Metanephros (tissue), 2 donors: ENCODE data around the gene MICAL3. TPM values are rescaled to one million over a fixed set of nuclear protein-coding genes. Genes with fewer than 3 reads are reported as not detected.

Experiments used
- small RNA-seq: library from RNA; depleted of rRNA; stranded (forward); fragments of <200 nt; gene quantifications from one replicate; pipeline ENCODE3, GENCODE V24; 2014; ENCODE audit warnings: low replicate concordance
- total RNA-seq: library from RNA; depleted of rRNA; stranded (reverse); fragments of >200 nt; gene quantifications from one replicate; pipeline ENCODE4 v1.2.3, GENCODE V29; 2014

Gene MICAL3, protein sequence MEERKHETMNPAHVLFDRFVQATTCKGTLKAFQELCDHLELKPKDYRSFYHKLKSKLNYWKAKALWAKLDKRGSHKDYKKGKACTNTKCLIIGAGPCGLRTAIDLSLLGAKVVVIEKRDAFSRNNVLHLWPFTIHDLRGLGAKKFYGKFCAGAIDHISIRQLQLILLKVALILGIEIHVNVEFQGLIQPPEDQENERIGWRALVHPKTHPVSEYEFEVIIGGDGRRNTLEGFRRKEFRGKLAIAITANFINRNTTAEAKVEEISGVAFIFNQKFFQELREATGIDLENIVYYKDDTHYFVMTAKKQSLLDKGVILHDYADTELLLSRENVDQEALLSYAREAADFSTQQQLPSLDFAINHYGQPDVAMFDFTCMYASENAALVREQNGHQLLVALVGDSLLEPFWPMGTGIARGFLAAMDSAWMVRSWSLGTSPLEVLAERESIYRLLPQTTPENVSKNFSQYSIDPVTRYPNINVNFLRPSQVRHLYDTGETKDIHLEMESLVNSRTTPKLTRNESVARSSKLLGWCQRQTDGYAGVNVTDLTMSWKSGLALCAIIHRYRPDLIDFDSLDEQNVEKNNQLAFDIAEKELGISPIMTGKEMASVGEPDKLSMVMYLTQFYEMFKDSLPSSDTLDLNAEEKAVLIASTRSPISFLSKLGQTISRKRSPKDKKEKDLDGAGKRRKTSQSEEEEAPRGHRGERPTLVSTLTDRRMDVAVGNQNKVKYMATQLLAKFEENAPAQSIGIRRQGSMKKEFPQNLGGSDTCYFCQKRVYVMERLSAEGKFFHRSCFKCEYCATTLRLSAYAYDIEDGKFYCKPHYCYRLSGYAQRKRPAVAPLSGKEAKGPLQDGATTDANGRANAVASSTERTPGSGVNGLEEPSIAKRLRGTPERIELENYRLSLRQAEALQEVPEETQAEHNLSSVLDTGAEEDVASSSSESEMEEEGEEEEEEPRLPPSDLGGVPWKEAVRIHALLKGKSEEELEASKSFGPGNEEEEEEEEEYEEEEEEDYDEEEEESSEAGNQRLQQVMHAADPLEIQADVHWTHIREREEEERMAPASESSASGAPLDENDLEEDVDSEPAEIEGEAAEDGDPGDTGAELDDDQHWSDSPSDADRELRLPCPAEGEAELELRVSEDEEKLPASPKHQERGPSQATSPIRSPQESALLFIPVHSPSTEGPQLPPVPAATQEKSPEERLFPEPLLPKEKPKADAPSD (N-terminal part only)
- 44.0 TPM for total RNA-seq

DNA sequence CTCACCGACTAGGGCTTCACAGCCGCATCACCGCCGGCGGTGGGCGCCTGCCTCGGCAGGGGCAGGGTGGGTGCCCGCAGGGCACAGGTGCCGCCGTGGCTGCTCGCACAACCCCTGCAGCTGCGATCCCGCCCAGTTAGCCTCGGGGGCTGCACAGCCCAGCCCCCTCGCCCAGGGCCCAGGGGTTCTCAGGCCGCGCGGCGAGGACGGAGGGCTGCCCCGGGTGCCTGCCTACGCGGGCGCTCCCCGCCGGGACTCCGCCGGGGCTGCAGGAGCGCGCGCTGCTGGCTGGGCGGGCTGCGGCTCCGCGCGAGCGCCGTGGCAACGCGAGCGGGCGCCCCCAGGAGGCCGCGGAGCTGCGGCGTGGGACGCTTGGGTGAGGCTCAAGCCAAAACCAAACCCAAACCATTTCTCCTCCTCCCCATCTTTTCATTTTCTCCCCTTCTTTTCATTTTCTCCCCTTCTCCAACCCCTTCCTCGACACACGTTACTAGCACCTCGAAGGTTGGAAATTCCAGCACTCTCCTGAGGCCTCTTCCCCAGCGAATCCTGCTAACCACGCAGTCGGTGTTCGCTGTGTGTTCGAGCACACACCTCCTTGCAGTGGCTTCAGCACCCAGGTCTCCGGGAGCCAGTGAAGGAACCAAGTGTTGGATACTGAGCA lies at the start of gene MICAL3:
Gene MICAL3 (minus strand): TSS at position 286 of the 664 bp plus-strand sequence. CDS start 117,749 bp downstream, outside the sequence.

DNA sequence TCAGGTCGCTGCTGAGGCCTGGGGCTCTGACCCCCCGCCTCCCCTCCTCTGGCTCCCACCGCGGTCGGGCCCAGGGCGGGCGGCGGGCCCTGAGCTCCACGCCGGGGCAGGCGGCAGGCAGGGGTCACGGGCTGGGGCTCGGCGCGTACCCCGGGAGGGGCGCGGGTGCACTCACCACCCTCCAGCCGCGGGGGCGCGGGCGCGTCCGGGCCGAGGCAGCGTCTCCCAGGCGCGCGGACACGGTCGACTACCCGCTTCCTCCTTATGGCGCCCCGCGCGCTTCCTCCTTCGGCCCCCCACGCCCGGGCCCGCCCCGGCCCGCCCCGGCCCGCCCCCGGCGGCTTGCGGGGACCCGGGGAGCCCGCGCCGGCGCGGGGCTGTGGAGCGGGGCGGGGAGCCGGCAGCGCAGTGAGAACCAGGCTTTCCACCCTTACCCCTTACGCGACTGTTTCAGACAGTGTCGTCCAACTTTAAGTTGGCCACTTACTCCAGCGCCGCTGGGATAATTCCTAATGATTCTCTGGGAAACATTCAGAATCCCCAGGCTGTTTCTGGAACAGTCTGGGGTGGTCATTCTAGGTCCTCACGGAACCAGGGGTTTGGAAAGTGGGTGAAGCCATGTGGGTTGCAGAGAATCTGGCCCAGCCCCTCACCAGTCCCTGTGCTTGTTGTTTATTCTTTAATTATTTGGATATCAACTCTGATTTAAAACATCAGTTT lies 250.0 kb downstream of the MICAL3 start, which contains the start of gene BID:
Gene BID (minus strand): TSS at position 264 of the 720 bp plus-strand sequence. CDS start 24,353 bp downstream, outside the sequence.

Small RNAs within 50 kb of the gene (small RNA-seq; reads per million reads assigned to genes)
- not detected for gene MIR3198-1
- not detected for gene MIR648

Other genes with a start within 250 kb of the MICAL3 start
- 33.8 TPM for gene PEX26, start 53.4 kb upstream of the MICAL3 start, total RNA-seq
- gene TUBA8, start 86.2 kb upstream of the MICAL3 start, total RNA-seq = 8.2 TPM
- 5.4 TPM for gene USP18, start 125.6 kb upstream of the MICAL3 start, total RNA-seq